Heart right ventricle (tissue), 16 donors: Measurements from ENCODE around the gene GPC5. TPM values are rescaled to one million over a fixed set of nuclear protein-coding genes. Genes with fewer than 3 reads are reported as not detected.

Experiments used
- ATAC-seq, 8 donors: fragments of 200-7000 bp; cut with Tn5 transposase; one replicate each; pipeline ENCODE4 v1.9.1; 2020; ENCODE audit warnings: mild to moderate bottlenecking in 8 of 8, moderate library complexity in 8 of 8, moderate number of reproducible peaks in 1 of 8
- DNase-seq, 2 donors: peaks; one replicate each; pipeline ENCODE4 v3.0.0-alpha.2; 2020
- H3K27ac ChIP-seq, 10 donors: fragments of 200-600 bp; sonication (generic) in 2 of 10; one replicate each; pipeline versions ENCODE4 v1.5.0 to v1.8.0; 2020 to 2022; ENCODE audit warnings: mild to moderate bottlenecking in 3 of 10
- H3K27me3 ChIP-seq, 7 donors: fragments of 200-600 bp; one replicate each; pipeline ENCODE4 v1.8.0; 2021 to 2022; ENCODE audit warnings: mild to moderate bottlenecking in 2 of 7
- H3K36me3 ChIP-seq, 9 donors: fragments of 200-600 bp; sonication (generic) in 1 of 9; one replicate each; pipeline versions ENCODE4 v1.5.0 to v1.8.0; 2020 to 2022; ENCODE audit warnings: mild to moderate bottlenecking in 2 of 9
- H3K4me1 ChIP-seq, 9 donors: fragments of 200-600 bp; sonication (generic) in 1 of 9; one replicate each; pipeline versions ENCODE4 v1.5.0 to v1.8.0; 2020 to 2022; ENCODE audit warnings: mild to moderate bottlenecking in 4 of 9
- H3K4me3 ChIP-seq, 10 donors: fragments of 200-600 bp; sonication (generic) in 2 of 10; one replicate each; pipeline versions ENCODE4 v1.5.0 to v1.8.0; 2020 to 2022; ENCODE audit warnings: mild to moderate bottlenecking in 7 of 10, moderate library complexity in 2 of 10
- H3K9me3 ChIP-seq, 11 donors: fragments of 200-600 bp in 10 of 11; sonication (generic) in 2 of 11; one replicate each; pipeline versions ENCODE4 v1.5.0 to v1.8.0; 2013 to 2022; ENCODE audit warnings: mild to moderate bottlenecking in 2 of 11, control low read depth in 1 of 11, moderate library complexity in 1 of 11
- CTCF ChIP-seq, 9 donors: fragments of 200-600 bp; sonication (generic) in 2 of 9; IDR thresholded peaks; one replicate each; pipeline versions ENCODE4 v1.5.0 to v1.8.0; 2021 to 2022; ENCODE audit warnings: antibody characterized with exemption in 9 of 9, mild to moderate bottlenecking in 5 of 9, moderate library complexity in 1 of 9
- WGBS, 2 donors: extraction: QIAGEN DNeasy Blood & Tissue Kit; methylation state at CpG; one replicate each; pipeline ENCODE4 v1.1.7; 2013; ENCODE audit warnings: inconsistent platforms in 1 of 2; 5-methylcytosine and 5-hydroxymethylcytosine counted together
- intact Hi-C, 10 donors: fragments of 100-400 bp; cut with DNase I; formaldehyde crosslinking; loops; one replicate each; pipeline versions ENCODE4 v1.11.1 to v1.14.2; 2022
- polyA plus RNA-seq, 2 donors: library from polyadenylated mRNA; stranded (reverse); fragments of 200-250 nt; gene quantifications; one replicate each; pipeline ENCODE4 v1.2.3, GENCODE V29; 2013
- total RNA-seq, 10 donors: library from RNA; stranded (reverse); fragmentation: NEBNext Ultra II Directional in 3 of 10; extraction: Animal tissue kit (Norgen Biotek cat#: 25700) in 3 of 10; gene quantifications; one replicate each; pipeline versions ENCODE4 v1.2.1 to v1.2.4, GENCODE V29; 2021 to 2023
- donor health status: Arrhythmogenic right ventricular cardiomyopathy.
- donor health status: ischemic (EF 13 %, LVEDD 7.1; RV severe dilation, severe dysfunction).
- donor health status: healthy with polysubstance abuse.
- donor health status: DM: no; HTN: yes; CAD: no.
- donor health status: DM: no; HTN: no; CAD: no.
- donor health status: ischemic (EF 25% LVEDD 6.9; RV normal size, moderate dysfunction).
- donor health status: ischemic (EF 25% LVEDD 5.7; RV mildly dilated, moderate dysfunction).
- donor health status: healthy.
- donor health status: DM: yes; HTN: yes; CAD: no.
- donor health status: Ischemic cardiomyopathy.
- donor health status: ischemic (EF 35%, LVEDD 5.7; RV mildly dilated, moderate dysfunction).
- donor health status: nonischemic (EF 11% LVEDD 7.7; RV severe dilation, severe dysfunction).
- donor health status: DM: yes; HTN: yes; CAD: no.
- donor health status: PGD.
- donor health status: ischemic (EF 29% LVEDD 5.4; RV normal size, mild dysfunction).
- donor health status: nonischemic (EF 23%, LVEDD 6.1; RV moderate dilation, normal function).

GPC5 gene
- total and polyA plus RNA-seq, 12 donors = 0.01 to 3.5 (median 0.70) TPM; not detected in 1

GRCh38 chr13:91620670-91621141 lies 222.3 kb downstream of the GPC5 start:
- ATAC-seq (no peak), DNase-seq (no peak)
- H3K27ac ChIP-seq = no peak overlapping the region
- WGBS, 2 donors = 54 to 63% methylated on average over 2 of the region's 2 CpGs
- no peaks in the 10 kb centered on the region for H3K36me3 ChIP-seq
- intact Hi-C loops = no loop called here
- no peaks in the 10 kb centered on the region for H3K27me3 ChIP-seq
- no peak overlapping the region for H3K4me3 ChIP-seq
- H3K9me3 ChIP-seq = no peaks in the 10 kb centered on the region
- no peaks in the 10 kb centered on the region for H3K4me1 ChIP-seq
- TF ChIP-seq CTCF (IDR thresholded peaks at IDR 0.05) = no peak

GRCh38 chr13:91621161-91621560 lies 222.7 kb downstream of the GPC5 start:
- WGBS, 2 donors = 75 to 85% methylated on average over 3 of the region's 3 CpGs
- DNase-seq (no peak), ATAC-seq (no peak)
- Histone ChIP-seq H3K9me3 (no peaks in the 10 kb centered on the region), H3K27me3 (no peaks in the 10 kb centered on the region), H3K36me3 (no peaks in the 10 kb centered on the region), H3K4me1 (no peaks in the 10 kb centered on the region), H3K4me3 (no peak overlapping the region), H3K27ac (no peak overlapping the region)
- intact Hi-C loops = no loop called here
- no peak for TF ChIP-seq CTCF (IDR thresholded peaks at IDR 0.05)

- no peak overlapping the region for H3K27ac ChIP-seq
- H3K4me1 ChIP-seq = no peaks in the 10 kb centered on the region
- 89 to 100% methylated on average over 1 of the region's 1 CpG for WGBS, 2 donors
- H3K27me3 ChIP-seq = no peaks in the 10 kb centered on the region
- TF ChIP-seq CTCF (IDR thresholded peaks at IDR 0.05) = no peak
- ATAC-seq = no peak
- no peak overlapping the region for H3K4me3 ChIP-seq
- no peak for DNase-seq
- intact Hi-C loops = no loop called here
- H3K36me3 ChIP-seq = no peaks in the 10 kb centered on the region
- H3K9me3 ChIP-seq = no peaks in the 10 kb centered on the region
These were observed 223.5 kb downstream of the GPC5 start for GRCh38 chr13:91621963-91622362.

- intact Hi-C loops = no loop called here
- Histone ChIP-seq H3K4me1 (no peaks in the 10 kb centered on the region), H3K9me3 (peaks cover 0 to 5% (median 0%) of the 10 kb centered on the region in 11 donors), H3K36me3 (no peaks in the 10 kb centered on the region), H3K4me3 (no peak overlapping the region), H3K27me3 (no peaks in the 10 kb centered on the region), H3K27ac (no peak overlapping the region)
- DNase-seq (no peak), ATAC-seq (no peak)
- TF ChIP-seq CTCF (IDR thresholded peaks at IDR 0.05) = no peak
- WGBS, 2 donors = 58 to 61% methylated on average over 3 of the region's 3 CpGs
These were observed 224.5 kb downstream of the GPC5 start for GRCh38 chr13:91622778-91623550.
